ENCODE data around the gene SLC7A14. TPM values are rescaled to one million over a fixed set of nuclear protein-coding genes. Genes with fewer than 3 reads are reported as not detected.

SLC7A14 gene
- not detected for total RNA-seq

- DNase-seq = no peak
Measured at GRCh38 chr3:170585937-170586310, at the start of gene SLC7A14. Gene SLC7A14 (minus strand): TSS chr3:170586075. CDS start chr3:170526936, 59,139 bp downstream.

- DNase-seq = no peak
Measured at GRCh38 chr3:170635385-170635735, 49.5 kb upstream of the SLC7A14 start.

- DNase-seq = no peak
Measured at GRCh38 chr3:170634663-170635384, 48.9 kb upstream of the SLC7A14 start.

GRCh38 chr3:170633573-170633972, 47.7 kb upstream of the SLC7A14 start:
- DNase-seq = no peak

GRCh38 chr3:170632780-170633179, 46.9 kb upstream of the SLC7A14 start:
- DNase-seq = no peak

GRCh38 chr3:170631755-170632488, 46.0 kb upstream of the SLC7A14 start:
- DNase-seq = no peak

- DNase-seq = no peak
Measured at GRCh38 chr3:170623524-170623923, 37.6 kb upstream of the SLC7A14 start.

GRCh38 chr3:170622369-170623159, 36.7 kb upstream of the SLC7A14 start:
- DNase-seq = no peak

- no peak for DNase-seq
Measured at GRCh38 chr3:170621256-170621655, 35.4 kb upstream of the SLC7A14 start.

- DNase-seq = no peak
Measured at GRCh38 chr3:170614214-170614966, 28.5 kb upstream of the SLC7A14 start.

- no peak for DNase-seq
Measured at GRCh38 chr3:170611751-170612150, 25.9 kb upstream of the SLC7A14 start.

- no peak for DNase-seq
Measured at GRCh38 chr3:170610321-170610884, 24.5 kb upstream of the SLC7A14 start.

GRCh38 chr3:170608475-170608874, 22.6 kb upstream of the SLC7A14 start:
- no peak for DNase-seq

- DNase-seq = no peak
Measured at GRCh38 chr3:170606675-170607074, 20.8 kb upstream of the SLC7A14 start.

GRCh38 chr3:170605490-170605889, 19.6 kb upstream of the SLC7A14 start:
- DNase-seq = no peak

- DNase-seq = no peak
Measured at GRCh38 chr3:170603770-170604510, 18.1 kb upstream of the SLC7A14 start.

GRCh38 chr3:170602556-170602955, 16.7 kb upstream of the SLC7A14 start:
- DNase-seq = no peak

- DNase-seq = no peak
Measured at GRCh38 chr3:170600005-170600624, 14.2 kb upstream of the SLC7A14 start.

- no peak for DNase-seq
Measured at GRCh38 chr3:170599091-170599490, 13.2 kb upstream of the SLC7A14 start.

GRCh38 chr3:170598091-170598502, 12.2 kb upstream of the SLC7A14 start:
- no peak for DNase-seq

GRCh38 chr3:170594528-170594927, 8.7 kb upstream of the SLC7A14 start:
- no peak for DNase-seq
